Esophagus squamous epithelium (tissue), 5 donors: ENCODE measurements around the gene FAM20C. TPM values are rescaled to one million over a fixed set of nuclear protein-coding genes. Genes with fewer than 3 reads are reported as not detected.

ENCODE experiments used
- DNase-seq: peaks from one replicate; lab custom pipeline; 2025; lab: John Stamatoyannopoulos, UW
- H3K27ac ChIP-seq, 4 donors: fragments of 200-600 bp; sonication (generic); one replicate each; pipeline ENCODE4 v1.5.1; 2016 to 2019; ENCODE audit warnings: mild to moderate bottlenecking in 1 of 4
- H3K27me3 ChIP-seq, 4 donors: fragments of 200-600 bp; sonication (generic); 1 replicate in 3 of 4; 2 replicates in 1 of 4; pipeline versions ENCODE4 v1.5.1 to v1.6.0; 2017 to 2021; ENCODE audit warnings: antibody characterized with exemption in 1 of 4
- H3K36me3 ChIP-seq, 3 donors: fragments of 200-600 bp; sonication (generic); one replicate each; pipeline ENCODE4 v1.5.1; 2016 to 2019
- H3K4me1 ChIP-seq, 3 donors: fragments of 200-600 bp; sonication (generic); one replicate each; pipeline ENCODE4 v1.5.1; 2017 to 2019
- H3K4me3 ChIP-seq, 4 donors: fragments of 200-600 bp; sonication (generic); 1 replicate in 3 of 4; 2 replicates in 1 of 4; pipeline ENCODE4 v1.5.1; 2016 to 2019; ENCODE audit warnings: mild to moderate bottlenecking in 2 of 4, moderate library complexity in 1 of 4
- H3K9me3 ChIP-seq, 3 donors: fragments of 200-600 bp; sonication (generic); one replicate each; pipeline ENCODE4 v1.5.1; 2016 to 2019
- POLR2A ChIP-seq, 4 donors: fragments of 450-650 bp; IDR thresholded peaks; one replicate each; pipeline ENCODE4 v1.6.1; 2017; ENCODE audit warnings: antibody characterized with exemption in 4 of 4, mild to moderate bottlenecking in 4 of 4, moderate library complexity in 3 of 4
- WGBS, 2 donors: methylation state at CpG; one replicate each; pipeline ENCODE4 v1.1.5; 2018; 5-methylcytosine and 5-hydroxymethylcytosine counted together
- intact Hi-C: fragments of 100-400 bp; cut with DNase I; formaldehyde crosslinking; loops from one replicate; pipeline ENCODE4 v1.15.0; 2022
- total RNA-seq, 4 donors: library from RNA; depleted of rRNA; stranded (reverse); fragments of >200 nt; gene quantifications; one replicate each; pipeline ENCODE4 v1.1.0, GENCODE V29; 2016
- TF ChIP-seq, protein P1 (sequence below), 6 experiments: fragments of 450-650 bp in 4 of 6; fragments of 200-600 bp in 2 of 6; sonication (generic) in 2 of 6; IDR thresholded peaks; one replicate each; pipeline ENCODE4 v1.5.1; 2016 to 2019; ENCODE audit warnings: antibody characterized with exemption in 6 of 6, mild to moderate bottlenecking in 4 of 6, moderate library complexity in 4 of 6
- donor health status: DM: yes; HTN: yes; CAD: no.

Gene FAM20C
- total RNA-seq, 4 donors from 2014 or later: 8.5 to 16.0 (median 13.7) TPM

DNA sequence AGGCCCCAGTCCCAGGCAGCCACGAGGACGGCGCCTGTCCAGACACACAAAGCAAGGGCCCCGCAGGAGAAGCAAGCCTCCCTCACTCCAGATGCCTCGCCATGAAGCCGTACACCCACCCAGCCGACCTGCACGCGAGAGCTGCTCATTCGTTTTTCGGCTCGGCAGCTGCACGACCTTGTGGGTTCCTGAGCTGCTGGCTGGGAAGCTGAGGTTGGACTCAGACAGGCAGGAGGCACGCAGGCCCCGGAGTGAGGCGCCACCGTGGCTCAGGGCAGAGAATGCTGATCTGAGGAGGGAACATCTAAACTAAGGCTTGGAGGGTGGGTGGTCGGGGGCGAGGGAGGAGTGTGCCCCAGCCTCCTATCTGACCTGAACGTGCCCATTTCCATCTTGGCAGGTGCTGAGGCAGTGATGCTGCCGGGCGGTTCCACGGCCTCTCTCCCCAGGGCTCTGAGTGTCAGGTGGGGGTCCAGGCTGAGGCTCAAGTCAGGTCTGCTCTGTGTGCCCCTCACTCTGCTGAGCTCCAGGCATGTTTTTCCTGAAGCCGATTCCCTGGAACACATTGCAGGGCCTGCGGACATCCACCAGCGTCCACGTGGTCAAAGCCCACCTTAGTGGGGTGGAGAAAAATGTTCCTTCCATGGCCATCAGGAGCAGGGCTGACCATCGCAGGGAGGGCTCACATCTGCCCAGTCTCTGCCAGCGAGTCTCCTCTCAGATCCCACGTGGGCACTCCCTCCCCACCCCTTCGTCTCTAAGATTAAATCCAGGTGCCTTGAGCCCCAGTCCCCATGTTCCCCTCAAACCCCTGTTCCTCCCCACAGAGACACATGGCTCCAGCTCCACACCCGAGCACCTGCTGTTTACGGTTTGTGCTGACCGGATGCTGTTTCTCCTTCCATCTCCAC, 28.1 kb upstream of the FAM20C start:
- TF ChIP-seq, protein P1, sequence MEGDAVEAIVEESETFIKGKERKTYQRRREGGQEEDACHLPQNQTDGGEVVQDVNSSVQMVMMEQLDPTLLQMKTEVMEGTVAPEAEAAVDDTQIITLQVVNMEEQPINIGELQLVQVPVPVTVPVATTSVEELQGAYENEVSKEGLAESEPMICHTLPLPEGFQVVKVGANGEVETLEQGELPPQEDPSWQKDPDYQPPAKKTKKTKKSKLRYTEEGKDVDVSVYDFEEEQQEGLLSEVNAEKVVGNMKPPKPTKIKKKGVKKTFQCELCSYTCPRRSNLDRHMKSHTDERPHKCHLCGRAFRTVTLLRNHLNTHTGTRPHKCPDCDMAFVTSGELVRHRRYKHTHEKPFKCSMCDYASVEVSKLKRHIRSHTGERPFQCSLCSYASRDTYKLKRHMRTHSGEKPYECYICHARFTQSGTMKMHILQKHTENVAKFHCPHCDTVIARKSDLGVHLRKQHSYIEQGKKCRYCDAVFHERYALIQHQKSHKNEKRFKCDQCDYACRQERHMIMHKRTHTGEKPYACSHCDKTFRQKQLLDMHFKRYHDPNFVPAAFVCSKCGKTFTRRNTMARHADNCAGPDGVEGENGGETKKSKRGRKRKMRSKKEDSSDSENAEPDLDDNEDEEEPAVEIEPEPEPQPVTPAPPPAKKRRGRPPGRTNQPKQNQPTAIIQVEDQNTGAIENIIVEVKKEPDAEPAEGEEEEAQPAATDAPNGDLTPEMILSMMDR (IDR thresholded peaks at IDR 0.05): no peak
- no peak for TF ChIP-seq POLR2A (IDR thresholded peaks at IDR 0.05)
- Histone ChIP-seq H3K27me3 (peaks cover 0 to 61% (median 0%) of the 10 kb centered on the region in 4 donors), H3K36me3 (no peaks in the 10 kb centered on the region), H3K4me1 (peaks cover 0 to 4% (median 0%) of the 10 kb centered on the region in 3 donors), H3K27ac (no peak overlapping the region), H3K9me3 (no peaks in the 10 kb centered on the region), H3K4me3 (no peak overlapping the region)
- DNase-seq: no peak
- intact Hi-C loops: no loop called here
- WGBS, 2 donors: 79 to 82% methylated on average over 18 to 23 of the region's 34 CpGs

DNA sequence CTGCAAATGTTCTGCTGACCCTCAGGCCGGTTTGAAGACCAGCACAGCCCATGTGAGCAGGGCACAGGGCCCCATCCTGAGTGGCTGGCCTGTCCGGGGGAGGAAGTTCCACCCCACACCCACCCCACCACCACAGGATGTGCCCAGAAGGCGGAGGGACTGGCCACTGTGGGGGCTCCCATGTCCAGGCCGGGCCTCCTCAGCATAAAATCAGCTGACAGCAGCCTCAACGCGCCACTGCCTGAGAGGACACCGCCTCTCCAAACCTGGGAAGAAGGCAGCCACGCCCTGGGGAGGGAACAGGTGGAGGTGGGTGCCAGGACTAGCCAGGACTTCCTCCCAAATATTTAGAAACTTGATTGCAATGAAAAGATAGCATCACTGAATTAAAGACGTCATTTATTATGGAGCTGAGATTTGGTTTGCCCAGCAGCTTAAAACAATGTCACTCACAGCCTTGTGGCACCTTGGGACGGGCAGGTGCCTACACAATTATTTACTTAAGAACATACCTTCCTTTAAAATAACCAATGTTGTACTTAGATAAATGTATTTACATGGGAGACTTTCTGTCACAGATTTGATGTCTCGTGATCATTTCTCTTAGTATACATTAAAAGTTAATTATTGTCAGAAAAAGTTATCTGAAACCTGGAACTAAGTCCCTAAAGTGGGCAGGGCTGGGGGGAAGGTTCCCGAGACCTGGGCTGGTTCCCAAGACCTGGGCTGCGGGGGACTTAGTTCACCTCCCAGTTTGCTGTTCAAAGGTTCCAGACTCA, 27.3 kb upstream of the FAM20C start:
- Histone ChIP-seq H3K9me3 (no peaks in the 10 kb centered on the region), H3K27me3 (peaks cover 0 to 69% (median 0%) of the 10 kb centered on the region in 4 donors), H3K36me3 (no peaks in the 10 kb centered on the region), H3K4me1 (peaks cover 0 to 4% (median 0%) of the 10 kb centered on the region in 3 donors), H3K4me3 (no peak overlapping the region), H3K27ac (no peak overlapping the region)
- TF ChIP-seq, protein P1 (IDR thresholded peaks at IDR 0.05): no peak
- TF ChIP-seq POLR2A (IDR thresholded peaks at IDR 0.05): no peak
- WGBS, 2 donors: 47 to 54% methylated on average over 7 to 9 of the region's 13 CpGs
- intact Hi-C loops: no loop called here
- DNase-seq: no peak

DNA sequence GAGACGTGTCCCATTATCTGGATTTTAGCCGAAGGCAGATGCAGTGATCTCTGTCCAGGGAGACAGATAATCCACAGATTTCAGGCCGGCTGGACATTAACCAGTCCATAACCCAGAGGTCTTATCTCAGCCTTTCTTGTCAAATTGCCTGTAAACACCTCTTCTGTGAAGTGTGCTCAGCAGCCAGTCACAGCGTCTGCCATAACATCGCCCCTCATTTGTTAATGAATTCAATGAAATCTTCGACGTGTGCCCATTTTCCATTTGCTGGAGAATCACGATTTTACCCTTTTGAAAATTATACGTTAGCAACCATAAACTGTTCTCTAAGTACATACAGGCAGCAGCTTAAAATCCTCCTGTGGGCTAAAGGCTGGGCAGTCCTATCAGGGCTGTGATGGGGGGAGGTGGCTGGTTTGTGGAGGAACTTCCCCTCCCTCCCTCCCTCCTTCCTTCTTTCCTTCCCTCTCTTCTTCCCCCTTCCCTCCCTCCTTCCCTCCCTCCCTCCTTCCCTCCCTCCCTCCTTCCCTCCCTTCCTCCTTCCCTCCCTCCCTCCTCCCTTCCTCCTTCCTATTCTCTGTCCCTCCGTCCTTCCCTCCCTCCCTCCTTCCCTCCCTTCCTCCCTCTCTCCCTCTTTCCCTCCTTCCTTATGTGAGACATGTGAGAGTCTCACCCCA, 26.6 kb upstream of the FAM20C start:
- intact Hi-C loops: no loop called here
- Histone ChIP-seq H3K4me3 (no peak overlapping the region), H3K4me1 (peaks cover 0 to 4% (median 0%) of the 10 kb centered on the region in 3 donors), H3K27ac (peak overlapping the region in 1 of 4 donors; percentile 44), H3K36me3 (no peaks in the 10 kb centered on the region), H3K27me3 (peaks cover 0 to 71% (median 0%) of the 10 kb centered on the region in 4 donors), H3K9me3 (no peaks in the 10 kb centered on the region)
- WGBS, 2 donors: 60 to 70% methylated on average over 9 of the region's 10 CpGs
- TF ChIP-seq POLR2A (IDR thresholded peaks at IDR 0.05): no peak
- TF ChIP-seq, protein P1 (IDR thresholded peaks at IDR 0.05): no peak
- no peak for DNase-seq

DNA sequence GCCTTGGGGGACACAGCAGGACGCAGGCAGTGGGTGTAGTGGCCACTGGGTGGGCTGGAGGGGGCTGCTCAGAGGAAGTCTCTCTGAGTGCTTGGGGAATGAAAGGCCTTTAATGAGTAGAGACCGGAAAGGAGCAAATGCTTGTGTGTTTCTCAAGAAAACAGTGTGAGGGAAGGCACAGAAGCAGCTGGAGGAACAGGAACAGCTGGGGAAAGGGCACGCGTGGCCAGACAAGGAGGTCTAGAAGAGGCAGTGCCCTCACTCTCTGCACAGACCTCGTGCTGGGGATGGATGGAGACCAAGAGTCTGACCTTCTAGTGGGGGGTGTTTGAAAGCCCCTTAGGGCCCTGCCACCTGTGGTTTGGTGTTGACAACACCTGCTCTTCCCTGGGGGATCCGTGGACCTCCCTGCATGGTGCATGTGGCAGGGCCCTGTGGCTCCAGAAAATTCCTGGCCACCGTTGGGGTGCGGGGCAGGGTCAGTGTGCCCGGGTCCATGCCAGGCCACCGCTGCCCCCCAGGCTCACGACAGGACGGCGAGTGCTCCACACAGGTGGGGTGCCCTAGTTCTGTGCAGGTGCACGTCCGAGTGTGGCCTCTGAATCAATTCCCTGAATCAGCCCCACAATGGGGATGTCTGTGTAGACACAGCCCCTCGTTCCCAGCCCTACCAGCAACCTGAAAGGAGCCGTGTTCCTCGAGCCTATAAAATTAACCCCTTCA, 25.9 kb upstream of the FAM20C start:
- DNase-seq: no peak

More for the DNA sequence above, 25.9 kb upstream of the FAM20C start:
- H3K36me3 ChIP-seq: no peaks in the 10 kb centered on the region
- no peaks in the 10 kb centered on the region for H3K9me3 ChIP-seq
- no peak overlapping the region for H3K4me3 ChIP-seq
- peaks cover 0 to 4% (median 0%) of the 10 kb centered on the region in 3 donors for H3K4me1 ChIP-seq
- intact Hi-C loops: no loop called here
- WGBS, 2 donors: 43 to 46% methylated on average over 5 to 6 of the region's 18 CpGs
- H3K27me3 ChIP-seq: peaks cover 0 to 75% (median 0%) of the 10 kb centered on the region in 4 donors
- TF ChIP-seq, protein P1 (IDR thresholded peaks at IDR 0.05): no peak
- no peak for TF ChIP-seq POLR2A (IDR thresholded peaks at IDR 0.05)
- peak overlapping the region in 2 of 4 donors; percentile 9 to 44 for H3K27ac ChIP-seq
